ENCODE data around the gene VGLL3.

GRCh38 chr3:86895202-86895601 is 95.7 kb downstream of the VGLL3 start:
- TF ChIP-seq CTCF (IDR thresholded peaks at IDR 0.05) (no peak), EZH2 (IDR thresholded peaks at IDR 0.05; ENCODE audit: borderline replicate concordance, insufficient read depth, low read depth, low read length, poor library complexity, severe bottlenecking) (no peak)
